Neuronal stem cell (in vitro differentiated cells): Measurements from ENCODE around the gene GYS1.

Source experiments
- DNase-seq: peaks from one replicate; pipeline ENCODE4 v3.0.0-alpha.2; 2013; ENCODE audit warnings: low spot score
- H2AFZ ChIP-seq: one replicate; pipeline ENCODE4 v1.6.1; 2013; ENCODE audit warnings: mild to moderate bottlenecking, low read length, inconsistent platforms
- H2AK5ac ChIP-seq: 2 replicates; pipeline ENCODE4 v1.6.1; 2013; ENCODE audit warnings: low read depth, mild to moderate bottlenecking, inconsistent platforms, low read length, moderate library complexity, mixed read lengths
- H2BK120ac ChIP-seq: 2 replicates; pipeline ENCODE4 v1.6.1; 2013; ENCODE audit warnings: low read depth, mild to moderate bottlenecking, inconsistent platforms, low read length, moderate library complexity, mixed read lengths
- H2BK12ac ChIP-seq: one replicate; pipeline ENCODE4 v1.6.1; 2013; ENCODE audit warnings: low read length, inconsistent platforms
- H2BK15ac ChIP-seq: 2 replicates; pipeline ENCODE4 v1.6.1; 2013; ENCODE audit warnings: mild to moderate bottlenecking, low read length, inconsistent platforms, mixed read lengths
- H2BK5ac ChIP-seq: one replicate; pipeline ENCODE4 v1.6.1; 2013; ENCODE audit warnings: inconsistent platforms, mild to moderate bottlenecking, low read length, moderate library complexity
- H3K14ac ChIP-seq: one replicate; pipeline ENCODE4 v1.6.1; 2013; ENCODE audit warnings: low read length, inconsistent platforms
- H3K18ac ChIP-seq: 2 replicates; pipeline ENCODE4 v1.6.1; 2013; ENCODE audit warnings: low read length, inconsistent platforms
- H3K23ac ChIP-seq: 2 replicates; pipeline ENCODE4 v1.6.1; 2013; ENCODE audit warnings: low read depth, mild to moderate bottlenecking, mixed read lengths, low read length, inconsistent platforms; ENCODE audit not compliant: poor library complexity
- H3K27ac ChIP-seq: replicated peaks from 3 replicates; pipeline ENCODE4 v1.5.1; 2013; ENCODE audit warnings: low read length, inconsistent platforms
- H3K27me3 ChIP-seq, 3 experiments: 2 replicates each; pipeline ENCODE4 v1.6.1; 2013; ENCODE audit warnings: low read length in 3 of 3, mild to moderate bottlenecking in 2 of 3, inconsistent platforms in 1 of 3, low read depth in 1 of 3, mixed read lengths in 1 of 3, moderate library complexity in 1 of 3; ENCODE audit not compliant: control insufficient read depth in 3 of 3, insufficient read depth in 3 of 3
- H3K36me3 ChIP-seq, 2 donors: replicated peaks in 1 of 2; 2 replicates each; pipeline ENCODE4 v1.6.1; 2013; ENCODE audit warnings: low read length in 2 of 2; ENCODE audit not compliant: control insufficient read depth in 2 of 2, insufficient read depth in 2 of 2
- H3K4ac ChIP-seq: 2 replicates; pipeline ENCODE4 v1.6.1; 2013; ENCODE audit warnings: inconsistent platforms, mild to moderate bottlenecking, low read length, moderate library complexity
- H3K4me1 ChIP-seq, 2 donors: 1 replicate in 1 of 2; 2 replicates in 1 of 2; pipeline ENCODE4 v1.6.1; 2013; ENCODE audit warnings: low read length in 2 of 2, low read depth in 1 of 2; ENCODE audit not compliant: control insufficient read depth in 2 of 2, insufficient read depth in 1 of 2
- H3K4me2 ChIP-seq: one replicate; pipeline ENCODE4 v1.6.1; 2013; ENCODE audit warnings: mild to moderate bottlenecking, low read length, inconsistent platforms; ENCODE audit not compliant: insufficient read depth, poor library complexity, severe bottlenecking
- H3K4me3 ChIP-seq, 2 donors: 2 replicates each; pipeline ENCODE4 v1.5.1; 2013; ENCODE audit warnings: low read length in 2 of 2, mild to moderate bottlenecking in 2 of 2, inconsistent platforms in 1 of 2, moderate library complexity in 1 of 2
- H3K79me1 ChIP-seq: one replicate; pipeline ENCODE4 v1.6.1; 2013; ENCODE audit warnings: low read depth, mild to moderate bottlenecking, inconsistent platforms, low read length, moderate library complexity
- H3K9ac ChIP-seq: one replicate; pipeline ENCODE4 v1.6.1; 2013; ENCODE audit warnings: mild to moderate bottlenecking, low read depth, low read length, inconsistent platforms; ENCODE audit not compliant: poor library complexity
- H3K9me3 ChIP-seq, 2 donors: replicated peaks in 1 of 2; 2 replicates each; pipeline versions ENCODE3 to v1.6.1; 2013; ENCODE audit warnings: low read length in 2 of 2, mild to moderate bottlenecking in 2 of 2, inconsistent platforms in 1 of 2, low read depth in 1 of 2, mixed read lengths in 1 of 2, moderate library complexity in 1 of 2; ENCODE audit not compliant: control insufficient read depth in 2 of 2, insufficient read depth in 1 of 2
- H4K8ac ChIP-seq: one replicate; pipeline ENCODE4 v1.6.1; 2013; ENCODE audit warnings: low read depth, mild to moderate bottlenecking, inconsistent platforms, low read length, moderate library complexity
- H4K91ac ChIP-seq: one replicate; pipeline ENCODE4 v1.6.1; 2013; ENCODE audit warnings: low read length, low read depth, mild to moderate bottlenecking, inconsistent platforms; ENCODE audit not compliant: poor library complexity
- WGBS, 2 donors: extraction: QIAGEN DNeasy Blood & Tissue Kit; methylation state at CpG; one replicate each; pipeline ENCODE4 v1.1.7; 2013; ENCODE audit warnings: missing lambda C conversion rate in 2 of 2, mixed read lengths in 1 of 2; ENCODE audit not compliant: insufficient read length in 2 of 2, insufficient replicate concordance in 1 of 2; ENCODE audit errors: extremely low coverage in 2 of 2; 5-methylcytosine and 5-hydroxymethylcytosine counted together

The GYS1 gene

DNA sequence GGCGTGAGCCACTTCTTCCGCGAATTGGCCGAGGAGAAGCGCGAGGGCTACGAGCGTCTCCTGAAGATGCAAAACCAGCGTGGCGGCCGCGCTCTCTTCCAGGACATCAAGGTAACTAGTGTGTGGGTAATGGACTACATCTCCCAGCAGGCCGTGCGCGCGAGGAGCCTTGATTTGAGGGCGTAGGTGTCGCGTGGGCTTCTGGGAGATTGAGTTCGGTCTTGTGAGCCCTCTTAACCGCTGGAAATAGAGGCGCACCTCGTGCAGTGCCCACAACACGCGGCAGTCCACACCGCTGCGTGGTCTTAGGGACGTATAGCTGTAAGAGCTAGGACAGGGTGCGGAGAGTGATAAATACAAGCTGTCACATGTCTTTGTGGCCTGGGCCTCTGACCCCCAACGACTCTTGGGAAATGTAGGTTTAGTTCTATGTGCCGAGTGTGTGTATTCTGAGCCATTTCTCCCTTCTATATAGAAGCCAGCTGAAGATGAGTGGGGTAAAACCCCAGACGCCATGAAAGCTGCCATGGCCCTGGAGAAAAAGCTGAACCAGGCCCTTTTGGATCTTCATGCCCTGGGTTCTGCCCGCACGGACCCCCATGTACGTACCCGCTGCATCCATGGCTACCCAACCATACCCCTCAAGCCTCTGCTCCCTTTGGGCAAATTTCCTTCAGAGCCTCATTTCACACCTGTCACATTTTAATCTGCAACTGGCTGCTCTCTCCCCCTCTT lies 27.1 kb downstream of the GYS1 start:
- Histone ChIP-seq H3K23ac (peak overlapping the region; percentile 92), H2AFZ (peak overlapping the region; percentile 77)

GRCh38 chr19:48965040-48965805 lies 27.9 kb downstream of the GYS1 start, which contains the start of gene FTL:
FTL (plus strand) TSS chr19:48965309; CDS start chr19:48965508, 199 bp downstream.
- Histone ChIP-seq H3K14ac (peak within 1 kb of the TSS; percentile 1), H4K8ac (no peak within 1 kb of the TSS), H3K27ac (peak within 1 kb of the TSS; percentile 80), H3K4me3 (peak within 1 kb of the TSS; percentile 63 to 95), H2AFZ (peak within 1 kb of the TSS; percentile 77), H2AK5ac (peak within 1 kb of the TSS; percentile 76), H3K23ac (peak within 1 kb of the TSS; percentile 92), H2BK5ac (peak within 1 kb of the TSS; percentile 0), H3K27me3 (no peaks in the 10 kb centered on the region), H3K9me3 (peaks cover 0 to 8% of the 10 kb centered on the region in 2 donors), H3K36me3 (peaks cover 21 to 52% of the 10 kb centered on the region in 2 donors), H2BK15ac (peak within 1 kb of the TSS; percentile 76), H3K4me1 (peaks cover 17 to 23% of the 10 kb centered on the region in 2 donors), H4K91ac (no peak within 1 kb of the TSS), H3K4ac (peak within 1 kb of the TSS; percentile 69), H3K18ac (peak within 1 kb of the TSS; percentile 73), H3K9ac (peak within 1 kb of the TSS; percentile 74), H3K4me2 (peak within 1 kb of the TSS; percentile 59), H3K79me1 (peaks cover 5% of the 10 kb centered on the region), H2BK12ac (peak within 1 kb of the TSS; percentile 84), H2BK120ac (peak within 1 kb of the TSS; percentile 56)
- WGBS, 2 donors = no CpG with 5 or more reads among the region's 52 CpGs
- peak; percentile 84 for DNase-seq

More for the DNA sequence above, 27.1 kb downstream of the GYS1 start:
- Histone ChIP-seq H3K4me1 (peaks cover 17 to 25% of the 10 kb centered on the region in 2 donors), H3K27me3 (no peaks in the 10 kb centered on the region), H2BK120ac (no peak overlapping the region), H3K9ac (peak overlapping the region; percentile 74), H3K14ac (no peak overlapping the region), H2BK12ac (no peak overlapping the region), H2AK5ac (no peak overlapping the region), H3K79me1 (peaks cover 3% of the 10 kb centered on the region), H4K8ac (no peak overlapping the region), H3K4me2 (peak overlapping the region; percentile 59), H2BK5ac (no peak overlapping the region), H3K27ac (peak overlapping the region; percentile 40), H3K18ac (peak overlapping the region; percentile 68), H2BK15ac (no peak overlapping the region), H4K91ac (no peak overlapping the region), H3K4me3 (peak overlapping the region; percentile 63 to 95), H3K4ac (no peak overlapping the region), H3K36me3 (peaks cover 23 to 54% of the 10 kb centered on the region in 2 donors), H3K9me3 (peaks cover 0 to 8% of the 10 kb centered on the region in 2 donors)
- no CpG with 5 or more reads among the region's 36 CpGs for WGBS, 2 donors
- peak; percentile 86 for DNase-seq

DNA sequence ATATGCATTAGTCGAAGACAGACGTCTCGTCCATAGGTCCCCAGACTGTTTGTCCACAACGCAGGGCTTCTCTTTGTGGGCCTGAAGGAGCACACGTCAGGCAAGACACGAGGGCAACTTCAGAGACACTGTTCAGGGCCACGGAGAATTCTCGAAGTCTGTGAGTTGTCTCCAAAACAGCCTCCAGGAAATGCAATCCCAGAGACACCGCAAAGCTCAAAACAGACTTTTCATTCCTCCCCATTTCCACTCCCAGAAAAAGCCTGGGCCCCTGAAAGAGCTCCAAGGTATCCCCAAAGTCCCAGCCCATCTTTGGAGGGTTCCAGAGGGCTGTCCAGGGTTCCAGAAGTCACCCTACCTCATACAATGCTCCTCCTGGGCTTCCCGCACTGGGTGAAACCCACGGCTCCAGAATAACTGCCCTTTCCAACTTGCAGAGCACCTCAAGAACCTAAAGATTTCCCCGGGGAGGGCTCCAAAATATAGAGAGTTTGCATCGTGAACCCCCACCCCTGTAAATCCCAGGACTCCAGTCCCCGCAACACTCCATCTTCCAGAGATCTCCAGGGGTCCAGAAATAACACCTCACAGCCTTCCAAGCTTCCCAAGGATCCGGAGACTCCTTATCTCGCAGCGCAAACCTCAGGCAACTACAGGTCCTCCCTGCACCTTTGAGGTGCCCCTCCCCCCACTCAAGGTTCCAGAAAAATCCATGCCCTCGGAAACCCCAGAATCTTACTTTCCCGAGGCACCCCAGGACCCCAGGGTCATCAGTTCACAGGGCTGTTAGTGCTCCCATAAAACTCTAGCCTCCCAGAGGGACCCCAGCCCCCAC lies 28.7 kb downstream of the GYS1 start:
- no peak overlapping the region for H3K9ac ChIP-seq
- H2BK12ac ChIP-seq = peak overlapping the region; percentile 84
- peak overlapping the region; percentile 30 for H2AFZ ChIP-seq
- H3K23ac ChIP-seq = no peak overlapping the region
- DNase-seq = no peak
- H3K4me1 ChIP-seq = peaks cover 17 to 23% of the 10 kb centered on the region in 2 donors
- H3K9me3 ChIP-seq = peaks cover 0 to 8% of the 10 kb centered on the region in 2 donors
- peak overlapping the region; percentile 69 for H3K4ac ChIP-seq
- peak overlapping the region; percentile 76 for H2BK15ac ChIP-seq
- H2AK5ac ChIP-seq = peak overlapping the region; percentile 76
- no peaks in the 10 kb centered on the region for H3K27me3 ChIP-seq
- H4K8ac ChIP-seq = no peak overlapping the region
- H3K36me3 ChIP-seq = peaks cover 16 to 48% of the 10 kb centered on the region in 2 donors
- H3K18ac ChIP-seq = peak overlapping the region; percentile 73
- peak overlapping the region; percentile 0 for H2BK5ac ChIP-seq
- peak overlapping the region; percentile 80 for H3K27ac ChIP-seq
- H4K91ac ChIP-seq = no peak overlapping the region
- no CpG with 5 or more reads among the region's 19 CpGs for WGBS, 2 donors
- H3K4me3 ChIP-seq = no peak overlapping the region
- peaks cover 5% of the 10 kb centered on the region for H3K79me1 ChIP-seq
- H3K14ac ChIP-seq = peak overlapping the region; percentile 1
- H3K4me2 ChIP-seq = peak overlapping the region; percentile 40
- H2BK120ac ChIP-seq = peak overlapping the region; percentile 56
